HepG2 (cell line): ENCODE results near the gene PHYHIPL. TPM values are rescaled to one million over a fixed set of nuclear protein-coding genes. Genes with fewer than 3 reads are reported as not detected.

Source experiments
- BORCS8-MEF2B ChIP-seq: sonication (generic); formaldehyde crosslinking; IDR thresholded peaks from 2 replicates; pipeline ENCODE4 v1.8.0; 2022; ENCODE audit warnings: mild to moderate bottlenecking, missing genetic modification reagents
- CC2D1A ChIP-seq: sonication (generic); formaldehyde crosslinking; IDR thresholded peaks from 2 replicates; pipeline ENCODE4 v1.8.1; 2023; ENCODE audit warnings: mild to moderate bottlenecking, missing genetic modification reagents
- CEBPB ChIP-seq: IDR thresholded peaks from 2 replicates; pipeline ENCODE4 v1.6.1; 2011; ENCODE audit warnings: low read depth, low read length, improper control_type of control experiment, borderline replicate concordance
- CHCHD3 ChIP-seq: sonication (generic); formaldehyde crosslinking; IDR thresholded peaks from 2 replicates; pipeline ENCODE4 v1.8.0; 2022; ENCODE audit warnings: mild to moderate bottlenecking, missing genetic modification reagents, moderate library complexity
- CSRNP2 ChIP-seq: sonication (generic); formaldehyde crosslinking; conservative IDR thresholded peaks from 2 replicates; pipeline ENCODE4 v1.8.0; 2022; ENCODE audit warnings: low read depth, missing genetic modification reagents
- GLI4 ChIP-seq: sonication (generic); formaldehyde crosslinking; IDR thresholded peaks from 2 replicates; pipeline ENCODE4 v1.5.1; 2020; ENCODE audit warnings: missing genetic modification reagents, mild to moderate bottlenecking, moderate library complexity, borderline replicate concordance
- KLF9 ChIP-seq: IDR thresholded peaks from 2 replicates; pipeline ENCODE4 v1.6.1; 2016; ENCODE audit warnings: low read depth
- NPAS2 ChIP-seq: sonication (generic); formaldehyde crosslinking; IDR thresholded peaks from 2 replicates; pipeline ENCODE4 v1.8.0; 2022; ENCODE audit warnings: mild to moderate bottlenecking, missing genetic modification reagents, borderline replicate concordance
- SAFB2 ChIP-seq: sonication (generic); formaldehyde crosslinking; IDR thresholded peaks from 2 replicates; pipeline ENCODE4 v1.5.1; 2020; ENCODE audit warnings: missing genetic modification reagents, low read depth, mild to moderate bottlenecking, borderline replicate concordance
- SETDB1 ChIP-seq: sonication (generic); formaldehyde crosslinking; IDR thresholded peaks from 2 replicates; pipeline ENCODE4 v1.5.1; 2020; ENCODE audit warnings: missing genetic modification reagents, mild to moderate bottlenecking, borderline replicate concordance
- SUZ12 ChIP-seq: fragments of 150-350 bp; IDR thresholded peaks from 2 replicates; pipeline ENCODE4 v1.6.1; 2014; ENCODE audit warnings: low read depth, low read length
- TCF7L2 ChIP-seq: IDR thresholded peaks from 2 replicates; pipeline ENCODE4 v1.6.1; 2011; ENCODE audit warnings: mild to moderate bottlenecking, low read depth, low read length, moderate library complexity
- TP53 ChIP-seq: sonication (generic); formaldehyde crosslinking; conservative IDR thresholded peaks from 2 replicates; pipeline ENCODE4 v1.4.0; 2020; ENCODE audit warnings: missing genetic modification reagents
- YEATS2 ChIP-seq: sonication (generic); formaldehyde crosslinking; IDR thresholded peaks from 2 replicates; pipeline ENCODE4 v1.4.0; 2020; ENCODE audit warnings: missing genetic modification reagents, borderline replicate concordance
- ZNF512 ChIP-seq: sonication (generic); formaldehyde crosslinking; IDR thresholded peaks from 2 replicates; pipeline ENCODE4 v1.4.0; 2020; ENCODE audit warnings: mild to moderate bottlenecking, missing genetic modification reagents
- ZNF547 ChIP-seq: sonication (generic); formaldehyde crosslinking; IDR thresholded peaks from 2 replicates; pipeline ENCODE4 v1.5.1; 2020; ENCODE audit warnings: mild to moderate bottlenecking, missing genetic modification reagents
- ZNF598 ChIP-seq: sonication (generic); formaldehyde crosslinking; IDR thresholded peaks from 2 replicates; pipeline ENCODE4 v1.5.1; 2020; ENCODE audit warnings: mild to moderate bottlenecking, missing genetic modification reagents, borderline replicate concordance
- ZNF609 ChIP-seq: sonication (generic); formaldehyde crosslinking; IDR thresholded peaks from 2 replicates; pipeline ENCODE4 v1.4.0; 2020; ENCODE audit warnings: mild to moderate bottlenecking, missing genetic modification reagents, borderline replicate concordance
- ZNF75D ChIP-seq: sonication (generic); formaldehyde crosslinking; IDR thresholded peaks from 2 replicates; pipeline ENCODE4 v1.8.1; 2023; ENCODE audit warnings: missing genetic modification reagents, mild to moderate bottlenecking, borderline replicate concordance
- ZSCAN31 ChIP-seq: sonication (generic); formaldehyde crosslinking; IDR thresholded peaks from 2 replicates; pipeline ENCODE4 v1.5.0; 2020; ENCODE audit warnings: low read depth, mild to moderate bottlenecking, missing genetic modification reagents
- polyA plus RNA-seq, 8 experiments: library from polyadenylated mRNA; depleted of rRNA in 3 of 8; stranded (reverse) in 7 of 8; unstranded in 1 of 8; fragments of >200 nt; fragmentation: Illumina TruSeq in 4 of 8; extraction: Trizol in 4 of 8; gene quantifications; 2 replicates each; pipeline versions ENCODE4 v1.2.1 to v1.2.3, GENCODE V29; 2011 to 2016; ENCODE audit warnings: low read depth in 4 of 8, missing spikeins in 1 of 8, mixed read lengths in 1 of 8; ENCODE audit not compliant: insufficient read depth in 1 of 8
- total RNA-seq, 5 experiments: library from RNA; depleted of rRNA; stranded (reverse); fragments of >200 nt; fragmentation: Illumina TruSeq; extraction: Trizol; gene quantifications; 2 replicates each; pipeline ENCODE4 v1.2.3, GENCODE V29; 2016; ENCODE audit warnings: low read depth in 1 of 5

Gene PHYHIPL
- total and polyA plus RNA-seq, 2 of the 13 experiments (the other 11 are each of a cell fraction or from before 2014, with no cell fraction given): 40.6 to 78.5 TPM

GRCh38 chr10:59176241-59177030 lies at the start of gene PHYHIPL (continued):
- 0 out of 2 replicates have a peak, but pooled peaks have one; percentile 12 for TF ChIP-seq ZNF609 (CRISPR knock-in tag)
- no peak for TF ChIP-seq TCF7L2
- 0 out of 2 replicates have a peak, but pooled peaks have one; percentile 1 for TF ChIP-seq ZNF75D
- TF ChIP-seq ZSCAN31 (CRISPR knock-in tag): peak; percentile 43; the same call in 1 of the 2 replicates
- no peak for TF ChIP-seq SUZ12
- 0 out of 2 replicates have a peak, but pooled peaks have one; percentile 14 for TF ChIP-seq CSRNP2
- peak; percentile 69 for TF ChIP-seq BORCS8-MEF2B (CRISPR knock-in tag)
- no peak; the same call in 1 of the 2 replicates for TF ChIP-seq CHCHD3
- no peak for TF ChIP-seq ZNF512 (CRISPR knock-in tag)
- TF ChIP-seq SAFB2 (CRISPR knock-in tag): peak; percentile 96
- TF ChIP-seq GLI4: no peak
- TF ChIP-seq KLF9 (CRISPR knock-in tag): 0 out of 2 replicates have a peak, but pooled peaks have one; percentile 18
- TF ChIP-seq SETDB1 (CRISPR knock-in tag): no peak
- TF ChIP-seq ZNF547: no peak
- no peak for TF ChIP-seq YEATS2 (CRISPR knock-in tag)
- TF ChIP-seq TP53 (CRISPR knock-in tag): 0 out of 2 replicates have a peak, but pooled peaks have one; percentile 27
- no peak for TF ChIP-seq CC2D1A (CRISPR knock-in tag)
- TF ChIP-seq ZNF598: no peak
- no peak for TF ChIP-seq NPAS2 (CRISPR knock-in tag)
- no peak for TF ChIP-seq CEBPB
